ENCODE measurements around the gene NFE2L1.

DNA sequence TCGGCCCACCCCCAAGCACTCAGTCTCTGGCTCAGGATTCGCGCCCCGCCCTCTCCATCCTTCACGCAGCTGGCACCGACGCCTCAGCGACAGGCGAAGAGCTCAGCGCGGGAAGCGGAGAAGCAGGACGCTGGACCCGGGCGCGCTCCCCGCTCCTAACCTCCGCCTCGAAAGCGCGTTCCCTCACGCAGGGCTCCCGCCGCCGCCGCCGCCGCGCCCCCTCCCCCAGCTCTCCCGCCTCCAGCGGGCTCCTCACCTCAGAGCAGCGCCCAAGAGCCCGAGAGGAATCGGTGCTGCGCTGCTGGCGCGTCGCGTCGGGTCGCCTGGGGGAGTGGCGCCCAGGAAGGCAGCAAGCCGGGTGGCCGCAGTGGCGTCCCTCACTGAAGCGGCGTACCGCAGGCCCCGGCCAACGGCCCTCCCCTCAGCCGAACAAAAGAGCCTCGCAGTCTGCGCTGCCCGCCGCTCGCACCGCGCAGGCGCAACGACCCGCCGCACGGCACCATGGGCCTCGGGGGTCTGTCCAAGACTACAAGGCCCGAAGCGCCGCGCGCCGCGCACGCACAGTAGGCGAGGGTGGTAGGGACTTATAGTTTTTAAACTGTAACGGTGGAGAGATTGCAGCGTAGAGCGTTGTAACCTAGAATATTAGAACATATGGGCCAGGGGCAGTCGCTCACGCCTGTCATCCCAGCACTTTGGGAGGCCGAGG lies 53.0 kb downstream of the NFE2L1 start, which contains the start of gene CBX1:
- no peak for TF ChIP-seq POLR2A (IDR thresholded peaks at IDR 0.05; ENCODE audit: low read depth, low read length)
- 0 out of 2 replicates have a peak, but pooled peaks have one; percentile 41 for TF ChIP-seq TAF1 (IDR thresholded peaks at IDR 0.05; ENCODE audit: borderline replicate concordance, low read depth, low read length)
